Lower lobe of right lung (tissue), 2 donors: ENCODE data around the gene VPS37B. TPM values are rescaled to one million over a fixed set of nuclear protein-coding genes. Genes with fewer than 3 reads are reported as not detected.

Experiments
- ATAC-seq, 2 donors: fragments of 200-7000 bp; cut with Tn5 transposase; one replicate each; pipeline ENCODE4 v1.9.1; 2020 to 2022; ENCODE audit warnings: mild to moderate bottlenecking in 2 of 2, moderate library complexity in 2 of 2
- DNase-seq: peaks from one replicate; pipeline ENCODE4 v3.0.0-alpha.2; 2020
- H3K27ac ChIP-seq: fragments of 200-600 bp; one replicate; pipeline ENCODE4 v1.8.0; 2022
- H3K27me3 ChIP-seq: fragments of 200-600 bp; one replicate; pipeline ENCODE4 v1.8.0; 2022; ENCODE audit warnings: low read depth
- H3K36me3 ChIP-seq: fragments of 200-600 bp; one replicate; pipeline ENCODE4 v1.8.0; 2022; ENCODE audit warnings: mild to moderate bottlenecking
- H3K4me1 ChIP-seq: fragments of 200-600 bp; one replicate; pipeline ENCODE4 v1.8.0; 2022
- H3K4me3 ChIP-seq: fragments of 200-600 bp; one replicate; pipeline ENCODE4 v1.8.0; 2022; ENCODE audit warnings: mild to moderate bottlenecking
- H3K9me3 ChIP-seq: fragments of 200-600 bp; one replicate; pipeline ENCODE4 v1.8.0; 2022
- CTCF ChIP-seq: fragments of 200-600 bp; IDR thresholded peaks from one replicate; pipeline ENCODE4 v1.8.0; 2022; ENCODE audit warnings: antibody characterized with exemption, mild to moderate bottlenecking
- intact Hi-C: fragments of 100-400 bp; cut with DNase I; formaldehyde crosslinking; loops from one replicate; pipeline ENCODE4 v1.11.0; 2022
- total RNA-seq: library from RNA; stranded (reverse); fragmentation: NEBNext Ultra II Directional; extraction: Animal tissue kit (Norgen Biotek cat#: 25700); gene quantifications from one replicate; pipeline ENCODE4 v1.2.1, GENCODE V29; 2021
- donor health status: DM: no; HTN: yes; CAD: no; lungs with severe emphysema.

Gene VPS37B
- total RNA-seq, 1 donor from 2014 or later, result 34.5 TPM

- Histone ChIP-seq H3K4me1 (peaks cover 10% of the 10 kb centered on the region), H3K27me3 (no peaks in the 10 kb centered on the region), H3K27ac (no peak overlapping the region), H3K36me3 (peaks cover 5% of the 10 kb centered on the region), H3K9me3 (no peaks in the 10 kb centered on the region), H3K4me3 (no peak overlapping the region)
- intact Hi-C loops, result no loop called here
- ATAC-seq, result no peak
- TF ChIP-seq CTCF, result no peak
- peak; percentile 23 for DNase-seq
These were observed 49.9 kb downstream of the VPS37B start for GRCh38 chr12:122845865-122846621.

- Histone ChIP-seq H3K9me3 (no peaks in the 10 kb centered on the region), H3K27ac (no peak overlapping the region), H3K4me1 (peaks cover 10% of the 10 kb centered on the region), H3K4me3 (no peak overlapping the region), H3K36me3 (peaks cover 5% of the 10 kb centered on the region), H3K27me3 (no peaks in the 10 kb centered on the region)
- no peak for ATAC-seq
- TF ChIP-seq CTCF, result no peak
- DNase-seq, result peak; percentile 41
- intact Hi-C loops, result no loop called here
These were observed 50.7 kb downstream of the VPS37B start for GRCh38 chr12:122845041-122845864.

GRCh38 chr12:122844366-122844971 is 51.5 kb downstream of the VPS37B start:
- Histone ChIP-seq H3K4me1 (peaks cover 10% of the 10 kb centered on the region), H3K9me3 (no peaks in the 10 kb centered on the region), H3K27me3 (no peaks in the 10 kb centered on the region), H3K36me3 (peaks cover 5% of the 10 kb centered on the region), H3K27ac (no peak overlapping the region), H3K4me3 (no peak overlapping the region)
- DNase-seq, result peak; percentile 22
- ATAC-seq, result no peak
- TF ChIP-seq CTCF, result no peak
- intact Hi-C loops, result no loop called here

GRCh38 chr12:122843455-122843854 is 52.5 kb downstream of the VPS37B start:
- H3K4me1 ChIP-seq, result peaks cover 12% of the 10 kb centered on the region
- no peak overlapping the region for H3K4me3 ChIP-seq
- no peak overlapping the region for H3K27ac ChIP-seq
- ATAC-seq (no peak), DNase-seq (peak; percentile 33)
- H3K27me3 ChIP-seq, result no peaks in the 10 kb centered on the region
- no peaks in the 10 kb centered on the region for H3K9me3 ChIP-seq
- no peak for TF ChIP-seq CTCF
- intact Hi-C loops, result no loop called here
- peaks cover 5% of the 10 kb centered on the region for H3K36me3 ChIP-seq

- Histone ChIP-seq H3K4me3 (no peak overlapping the region), H3K4me1 (peaks cover 19% of the 10 kb centered on the region), H3K27ac (peak overlapping the region; percentile 68), H3K27me3 (no peaks in the 10 kb centered on the region), H3K9me3 (no peaks in the 10 kb centered on the region), H3K36me3 (no peaks in the 10 kb centered on the region)
- TF ChIP-seq CTCF, result no peak
- DNase-seq (peak; percentile 42), ATAC-seq (peak; percentile 4 to 21)
- intact Hi-C loops, result no loop called here
These were observed 53.2 kb downstream of the VPS37B start for GRCh38 chr12:122842505-122843405.
